MM.1S (cell line): ENCODE results near the gene POMT2.

Source experiments
- EZH2 ChIP-seq: fragments of 300-600 bp; sonication (generic); optimal IDR thresholded peaks from 2 replicates; pipeline ENCODE3; 2017; ENCODE audit warnings: low read depth, mild to moderate bottlenecking, antibody characterized with exemption, low read length, mixed read lengths
- TF ChIP-seq, protein P1 (sequence below): fragments of 300-600 bp; sonication (generic); IDR thresholded peaks from 2 replicates; pipeline ENCODE4 v1.5.1; 2016; ENCODE audit warnings: antibody characterized with exemption, low read length, mixed read lengths

DNA sequence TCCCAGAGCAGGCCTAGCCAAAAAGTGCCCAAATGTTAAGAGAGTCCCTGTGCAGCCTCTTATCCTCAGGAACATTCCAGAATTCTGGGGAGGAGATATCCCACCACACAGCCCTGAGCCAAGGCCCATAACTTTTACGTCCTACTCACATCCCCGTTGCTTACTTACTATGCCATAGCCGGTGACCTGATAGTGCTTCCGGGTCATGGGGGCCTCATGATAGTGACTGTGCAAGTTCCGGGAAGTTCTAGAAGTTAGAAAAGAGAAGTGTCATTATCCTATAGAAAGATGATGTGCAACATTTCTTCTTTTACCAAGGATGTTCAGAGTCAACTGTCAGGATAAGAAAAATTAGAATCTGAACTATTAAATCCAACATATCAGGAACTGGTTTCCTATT is 34.1 kb downstream of the POMT2 start:
- TF ChIP-seq EZH2 = no peak
- TF ChIP-seq, protein P1, sequence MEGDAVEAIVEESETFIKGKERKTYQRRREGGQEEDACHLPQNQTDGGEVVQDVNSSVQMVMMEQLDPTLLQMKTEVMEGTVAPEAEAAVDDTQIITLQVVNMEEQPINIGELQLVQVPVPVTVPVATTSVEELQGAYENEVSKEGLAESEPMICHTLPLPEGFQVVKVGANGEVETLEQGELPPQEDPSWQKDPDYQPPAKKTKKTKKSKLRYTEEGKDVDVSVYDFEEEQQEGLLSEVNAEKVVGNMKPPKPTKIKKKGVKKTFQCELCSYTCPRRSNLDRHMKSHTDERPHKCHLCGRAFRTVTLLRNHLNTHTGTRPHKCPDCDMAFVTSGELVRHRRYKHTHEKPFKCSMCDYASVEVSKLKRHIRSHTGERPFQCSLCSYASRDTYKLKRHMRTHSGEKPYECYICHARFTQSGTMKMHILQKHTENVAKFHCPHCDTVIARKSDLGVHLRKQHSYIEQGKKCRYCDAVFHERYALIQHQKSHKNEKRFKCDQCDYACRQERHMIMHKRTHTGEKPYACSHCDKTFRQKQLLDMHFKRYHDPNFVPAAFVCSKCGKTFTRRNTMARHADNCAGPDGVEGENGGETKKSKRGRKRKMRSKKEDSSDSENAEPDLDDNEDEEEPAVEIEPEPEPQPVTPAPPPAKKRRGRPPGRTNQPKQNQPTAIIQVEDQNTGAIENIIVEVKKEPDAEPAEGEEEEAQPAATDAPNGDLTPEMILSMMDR = no peak
